ENCODE data around the gene TRIM29.

Gene TRIM29

GRCh38 chr11:120063686-120064340, 74.1 kb downstream of the TRIM29 start:
- no peaks in the 10 kb centered on the region for H3K36me3 Mint-ChIP-seq (ENCODE audit: low read depth)
- TF ChIP-seq CTCF (IDR thresholded peaks at IDR 0.05; ENCODE audit: unreplicated experiment in 3 of 3) = no peak
- peaks cover 13% of the 10 kb centered on the region for H3K27me3 Mint-ChIP-seq (ENCODE audit: low read depth)
- no peak overlapping the region for H3K4me3 Mint-ChIP-seq
- peak overlapping the region in 2 of 3 experiments; percentile 46 to 98 for H3K27ac Mint-ChIP-seq
- H3K9me3 Mint-ChIP-seq = no peaks in the 10 kb centered on the region
- peaks cover 61% of the 10 kb centered on the region for H3K4me1 Mint-ChIP-seq

- Mint-ChIP-seq H3K4me3 (peak overlapping the region in 1 of 3 experiments; percentile 20), H3K27ac (peak overlapping the region; percentile 92 to 98 (median 97)), H3K27me3 (ENCODE audit: low read depth) (peaks cover 13% of the 10 kb centered on the region), H3K36me3 (ENCODE audit: low read depth) (no peaks in the 10 kb centered on the region), H3K4me1 (peaks cover 55% of the 10 kb centered on the region), H3K9me3 (no peaks in the 10 kb centered on the region)
- TF ChIP-seq CTCF (IDR thresholded peaks at IDR 0.05; ENCODE audit: unreplicated experiment in 3 of 3) = peak in 1 of 3 experiments; percentile 24
These were observed 75.4 kb downstream of the TRIM29 start for GRCh38 chr11:120062561-120062930.

- Mint-ChIP-seq H3K27me3 (ENCODE audit: low read depth) (peaks cover 15% of the 10 kb centered on the region), H3K4me3 (peak overlapping the region in 2 of 3 experiments; percentile 20 to 43), H3K4me1 (peaks cover 55% of the 10 kb centered on the region), H3K27ac (peak overlapping the region; percentile 92 to 98 (median 97)), H3K9me3 (no peaks in the 10 kb centered on the region), H3K36me3 (ENCODE audit: low read depth) (no peaks in the 10 kb centered on the region)
- TF ChIP-seq CTCF (IDR thresholded peaks at IDR 0.05; ENCODE audit: unreplicated experiment in 3 of 3) = peak; percentile 13 to 36 (median 32)
These were observed 76.0 kb downstream of the TRIM29 start for GRCh38 chr11:120061761-120062560.
